Measurements from ENCODE around the gene AMZ1. TPM values are rescaled to one million over a fixed set of nuclear protein-coding genes. Genes with fewer than 3 reads are reported as not detected.
A peak's percentile ranks its signal among the peaks of the same experiment; 100 is the strongest.

AMZ1 gene
- total and polyA plus RNA-seq, 10 of the 15 experiments (the other 5 are each of a cell fraction or from before 2014, with no cell fraction given) = 0.02 to 2.0 (median 0.69) TPM

GRCh38 chr7:2710901-2711551 lies 23.0 kb downstream of the AMZ1 start (continued):
- TF ChIP-seq, protein P1, sequence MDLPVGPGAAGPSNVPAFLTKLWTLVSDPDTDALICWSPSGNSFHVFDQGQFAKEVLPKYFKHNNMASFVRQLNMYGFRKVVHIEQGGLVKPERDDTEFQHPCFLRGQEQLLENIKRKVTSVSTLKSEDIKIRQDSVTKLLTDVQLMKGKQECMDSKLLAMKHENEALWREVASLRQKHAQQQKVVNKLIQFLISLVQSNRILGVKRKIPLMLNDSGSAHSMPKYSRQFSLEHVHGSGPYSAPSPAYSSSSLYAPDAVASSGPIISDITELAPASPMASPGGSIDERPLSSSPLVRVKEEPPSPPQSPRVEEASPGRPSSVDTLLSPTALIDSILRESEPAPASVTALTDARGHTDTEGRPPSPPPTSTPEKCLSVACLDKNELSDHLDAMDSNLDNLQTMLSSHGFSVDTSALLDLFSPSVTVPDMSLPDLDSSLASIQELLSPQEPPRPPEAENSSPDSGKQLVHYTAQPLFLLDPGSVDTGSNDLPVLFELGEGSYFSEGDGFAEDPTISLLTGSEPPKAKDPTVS (IDR thresholded peaks at IDR 0.05; ENCODE audit: low read depth, low read length) = no peak
- TF ChIP-seq NR2F1 (conservative IDR thresholded peaks at IDR 0.05) (peak; percentile 78), CUX1 (IDR thresholded peaks at IDR 0.05; ENCODE audit: insufficient replicate concordance, low read depth, low read length) (no peak), TAF1 (IDR thresholded peaks at IDR 0.05; ENCODE audit: borderline replicate concordance, low read depth, low read length) (no peak), PKNOX1 (IDR thresholded peaks at IDR 0.05) (peak; percentile 63), YBX1 (IDR thresholded peaks at IDR 0.05) (no peak), MTA2 (IDR thresholded peaks at IDR 0.05; ENCODE audit: low read depth) (peak; percentile 69)
- TF ChIP-seq, protein P2, sequence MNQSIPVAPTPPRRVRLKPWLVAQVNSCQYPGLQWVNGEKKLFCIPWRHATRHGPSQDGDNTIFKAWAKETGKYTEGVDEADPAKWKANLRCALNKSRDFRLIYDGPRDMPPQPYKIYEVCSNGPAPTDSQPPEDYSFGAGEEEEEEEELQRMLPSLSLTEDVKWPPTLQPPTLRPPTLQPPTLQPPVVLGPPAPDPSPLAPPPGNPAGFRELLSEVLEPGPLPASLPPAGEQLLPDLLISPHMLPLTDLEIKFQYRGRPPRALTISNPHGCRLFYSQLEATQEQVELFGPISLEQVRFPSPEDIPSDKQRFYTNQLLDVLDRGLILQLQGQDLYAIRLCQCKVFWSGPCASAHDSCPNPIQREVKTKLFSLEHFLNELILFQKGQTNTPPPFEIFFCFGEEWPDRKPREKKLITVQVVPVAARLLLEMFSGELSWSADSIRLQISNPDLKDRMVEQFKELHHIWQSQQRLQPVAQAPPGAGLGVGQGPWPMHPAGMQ (IDR thresholded peaks at IDR 0.05; ENCODE audit: borderline replicate concordance) = no peak
- TF ChIP-seq, protein P3, sequence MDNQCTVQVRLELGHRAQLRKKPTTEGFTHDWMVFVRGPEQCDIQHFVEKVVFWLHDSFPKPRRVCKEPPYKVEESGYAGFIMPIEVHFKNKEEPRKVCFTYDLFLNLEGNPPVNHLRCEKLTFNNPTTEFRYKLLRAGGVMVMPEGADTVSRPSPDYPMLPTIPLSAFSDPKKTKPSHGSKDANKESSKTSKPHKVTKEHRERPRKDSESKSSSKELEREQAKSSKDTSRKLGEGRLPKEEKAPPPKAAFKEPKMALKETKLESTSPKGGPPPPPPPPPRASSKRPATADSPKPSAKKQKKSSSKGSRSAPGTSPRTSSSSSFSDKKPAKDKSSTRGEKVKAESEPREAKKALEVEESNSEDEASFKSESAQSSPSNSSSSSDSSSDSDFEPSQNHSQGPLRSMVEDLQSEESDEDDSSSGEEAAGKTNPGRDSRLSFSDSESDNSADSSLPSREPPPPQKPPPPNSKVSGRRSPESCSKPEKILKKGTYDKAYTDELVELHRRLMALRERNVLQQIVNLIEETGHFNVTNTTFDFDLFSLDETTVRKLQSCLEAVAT (IDR thresholded peaks at IDR 0.05) = peak; percentile 40; the same call in 1 of the 2 replicates
- TF ChIP-seq, protein P4, sequence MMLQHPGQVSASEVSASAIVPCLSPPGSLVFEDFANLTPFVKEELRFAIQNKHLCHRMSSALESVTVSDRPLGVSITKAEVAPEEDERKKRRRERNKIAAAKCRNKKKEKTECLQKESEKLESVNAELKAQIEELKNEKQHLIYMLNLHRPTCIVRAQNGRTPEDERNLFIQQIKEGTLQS (IDR thresholded peaks at IDR 0.05; ENCODE audit: borderline replicate concordance, extremely low read depth, low read depth, low read length) = no peak
- TF ChIP-seq, protein P5, sequence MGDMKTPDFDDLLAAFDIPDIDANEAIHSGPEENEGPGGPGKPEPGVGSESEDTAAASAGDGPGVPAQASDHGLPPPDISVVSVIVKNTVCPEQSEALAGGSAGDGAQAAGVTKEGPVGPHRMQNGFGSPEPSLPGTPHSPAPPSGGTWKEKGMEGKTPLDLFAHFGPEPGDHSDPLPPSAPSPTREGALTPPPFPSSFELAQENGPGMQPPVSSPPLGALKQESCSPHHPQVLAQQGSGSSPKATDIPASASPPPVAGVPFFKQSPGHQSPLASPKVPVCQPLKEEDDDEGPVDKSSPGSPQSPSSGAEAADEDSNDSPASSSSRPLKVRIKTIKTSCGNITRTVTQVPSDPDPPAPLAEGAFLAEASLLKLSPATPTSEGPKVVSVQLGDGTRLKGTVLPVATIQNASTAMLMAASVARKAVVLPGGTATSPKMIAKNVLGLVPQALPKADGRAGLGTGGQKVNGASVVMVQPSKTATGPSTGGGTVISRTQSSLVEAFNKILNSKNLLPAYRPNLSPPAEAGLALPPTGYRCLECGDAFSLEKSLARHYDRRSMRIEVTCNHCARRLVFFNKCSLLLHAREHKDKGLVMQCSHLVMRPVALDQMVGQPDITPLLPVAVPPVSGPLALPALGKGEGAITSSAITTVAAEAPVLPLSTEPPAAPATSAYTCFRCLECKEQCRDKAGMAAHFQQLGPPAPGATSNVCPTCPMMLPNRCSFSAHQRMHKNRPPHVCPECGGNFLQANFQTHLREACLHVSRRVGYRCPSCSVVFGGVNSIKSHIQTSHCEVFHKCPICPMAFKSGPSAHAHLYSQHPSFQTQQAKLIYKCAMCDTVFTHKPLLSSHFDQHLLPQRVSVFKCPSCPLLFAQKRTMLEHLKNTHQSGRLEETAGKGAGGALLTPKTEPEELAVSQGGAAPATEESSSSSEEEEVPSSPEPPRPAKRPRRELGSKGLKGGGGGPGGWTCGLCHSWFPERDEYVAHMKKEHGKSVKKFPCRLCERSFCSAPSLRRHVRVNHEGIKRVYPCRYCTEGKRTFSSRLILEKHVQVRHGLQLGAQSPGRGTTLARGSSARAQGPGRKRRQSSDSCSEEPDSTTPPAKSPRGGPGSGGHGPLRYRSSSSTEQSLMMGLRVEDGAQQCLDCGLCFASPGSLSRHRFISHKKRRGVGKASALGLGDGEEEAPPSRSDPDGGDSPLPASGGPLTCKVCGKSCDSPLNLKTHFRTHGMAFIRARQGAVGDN (IDR thresholded peaks at IDR 0.05) = peak; percentile 54; the same call in 1 of the 2 replicates

Data from GM12878 (cell line).